DND-41 (cell line): Measurements from ENCODE around the gene TOMM22.
A peak's percentile ranks its signal among the peaks of the same experiment; 100 is the strongest.

Source experiments
- ATAC-seq: fragments of 200-7000 bp; cut with Tn5 transposase; 3 replicates; pipeline ENCODE4 v1.9.1; 2021; ENCODE audit warnings: low read depth; ENCODE audit not compliant: insufficient read depth
- DNase-seq: peaks from one replicate; pipeline ENCODE4 v3.0.0-alpha.2; 2020
- H2AFZ ChIP-seq: 2 replicates; pipeline ENCODE4 v1.6.0; 2012; ENCODE audit warnings: low read depth, low read length
- H3K27ac ChIP-seq: 2 replicates; pipeline ENCODE4 v1.5.1; 2012; ENCODE audit warnings: low read length, inconsistent platforms
- H3K27me3 ChIP-seq: fragments of 200-600 bp; sonication (generic); 2 replicates; pipeline ENCODE4 v1.6.0; 2012; ENCODE audit warnings: low read length, mild to moderate bottlenecking, inconsistent platforms; ENCODE audit not compliant: insufficient read depth, poor library complexity
- H3K36me3 ChIP-seq: 2 replicates; pipeline ENCODE4 v1.5.1; 2012; ENCODE audit warnings: low read length, inconsistent platforms; ENCODE audit not compliant: insufficient read depth
- H3K4me1 ChIP-seq: 2 replicates; pipeline ENCODE4 v1.5.1; 2012; ENCODE audit warnings: mild to moderate bottlenecking, low read length; ENCODE audit not compliant: insufficient read depth
- H3K4me2 ChIP-seq: 2 replicates; pipeline ENCODE4 v1.6.0; 2012; ENCODE audit warnings: mild to moderate bottlenecking, moderate library complexity, low read length, inconsistent platforms; ENCODE audit not compliant: insufficient read depth
- H3K4me3 ChIP-seq, 2 experiments: fragments of 200-600 bp in 1 of 2; shearing (Covaris generic) in 1 of 2; 2 replicates each; pipeline ENCODE4 v1.5.1; 2012 to 2016; ENCODE audit warnings: inconsistent platforms in 2 of 2, low read length in 2 of 2, mild to moderate bottlenecking in 2 of 2, low read depth in 1 of 2, moderate library complexity in 1 of 2
- H3K79me2 ChIP-seq: 2 replicates; pipeline ENCODE4 v1.6.0; 2012; ENCODE audit warnings: low read length, inconsistent platforms; ENCODE audit not compliant: insufficient read depth
- H3K9ac ChIP-seq: 2 replicates; pipeline ENCODE4 v1.6.0; 2012; ENCODE audit warnings: low read depth, mild to moderate bottlenecking, inconsistent platforms, low read length, moderate library complexity
- H3K9me3 ChIP-seq: 2 replicates; pipeline ENCODE4 v1.5.1; 2012; ENCODE audit warnings: low read length, moderate library complexity, mild to moderate bottlenecking, inconsistent platforms; ENCODE audit not compliant: insufficient read depth, severe bottlenecking
- H4K20me1 ChIP-seq: 2 replicates; pipeline ENCODE4 v1.6.0; 2012; ENCODE audit warnings: low read length; ENCODE audit not compliant: insufficient read depth
- EZH2 ChIP-seq: IDR thresholded peaks from 3 replicates; pipeline ENCODE4 v1.6.1; 2012; ENCODE audit warnings: borderline replicate concordance, low read depth, mild to moderate bottlenecking, moderate library complexity, low read length, inconsistent platforms; ENCODE audit not compliant: severe bottlenecking
- TF ChIP-seq, protein P1 (sequence below): IDR thresholded peaks from 2 replicates; pipeline ENCODE4 v1.5.1; 2012; ENCODE audit warnings: borderline replicate concordance, low read length, moderate library complexity, mild to moderate bottlenecking; ENCODE audit not compliant: poor library complexity, severe bottlenecking; ENCODE audit errors: extremely low read depth

The TOMM22 gene

DNA sequence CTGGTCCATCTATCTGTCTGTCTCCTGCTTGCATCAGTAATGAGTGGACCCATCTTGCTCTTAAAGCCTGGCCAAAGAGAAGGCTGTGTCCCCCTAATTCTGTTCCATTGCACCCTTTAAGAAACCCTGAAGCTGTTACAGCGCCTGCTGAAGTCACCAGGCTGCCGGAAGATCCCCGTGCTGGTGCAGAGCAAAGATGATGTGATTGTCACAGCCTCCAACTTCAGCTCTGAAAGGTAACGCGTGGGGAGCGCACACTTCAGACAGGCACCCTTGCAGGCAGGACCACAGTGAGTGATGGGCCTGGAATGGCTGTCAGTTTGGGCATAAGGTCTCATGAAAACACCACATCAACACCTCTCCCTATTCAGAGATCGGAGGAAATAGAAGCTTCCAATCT is 42.4 kb downstream of the TOMM22 start:
- Histone ChIP-seq H3K9me3 (no peaks in the 10 kb centered on the region), H4K20me1 (peaks cover 23% of the 10 kb centered on the region), H3K27ac (no peak overlapping the region), H3K4me2 (no peak overlapping the region), H3K27me3 (no peaks in the 10 kb centered on the region), H2AFZ (no peak overlapping the region), H3K4me1 (no peaks in the 10 kb centered on the region), H3K36me3 (peaks cover 91% of the 10 kb centered on the region), H3K9ac (no peak overlapping the region), H3K79me2 (no peaks in the 10 kb centered on the region), H3K4me3 (no peak overlapping the region)
- ATAC-seq = no peak
- TF ChIP-seq EZH2 = no peak
- TF ChIP-seq, protein P1, sequence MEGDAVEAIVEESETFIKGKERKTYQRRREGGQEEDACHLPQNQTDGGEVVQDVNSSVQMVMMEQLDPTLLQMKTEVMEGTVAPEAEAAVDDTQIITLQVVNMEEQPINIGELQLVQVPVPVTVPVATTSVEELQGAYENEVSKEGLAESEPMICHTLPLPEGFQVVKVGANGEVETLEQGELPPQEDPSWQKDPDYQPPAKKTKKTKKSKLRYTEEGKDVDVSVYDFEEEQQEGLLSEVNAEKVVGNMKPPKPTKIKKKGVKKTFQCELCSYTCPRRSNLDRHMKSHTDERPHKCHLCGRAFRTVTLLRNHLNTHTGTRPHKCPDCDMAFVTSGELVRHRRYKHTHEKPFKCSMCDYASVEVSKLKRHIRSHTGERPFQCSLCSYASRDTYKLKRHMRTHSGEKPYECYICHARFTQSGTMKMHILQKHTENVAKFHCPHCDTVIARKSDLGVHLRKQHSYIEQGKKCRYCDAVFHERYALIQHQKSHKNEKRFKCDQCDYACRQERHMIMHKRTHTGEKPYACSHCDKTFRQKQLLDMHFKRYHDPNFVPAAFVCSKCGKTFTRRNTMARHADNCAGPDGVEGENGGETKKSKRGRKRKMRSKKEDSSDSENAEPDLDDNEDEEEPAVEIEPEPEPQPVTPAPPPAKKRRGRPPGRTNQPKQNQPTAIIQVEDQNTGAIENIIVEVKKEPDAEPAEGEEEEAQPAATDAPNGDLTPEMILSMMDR = no peak
- no peak for DNase-seq

DNA sequence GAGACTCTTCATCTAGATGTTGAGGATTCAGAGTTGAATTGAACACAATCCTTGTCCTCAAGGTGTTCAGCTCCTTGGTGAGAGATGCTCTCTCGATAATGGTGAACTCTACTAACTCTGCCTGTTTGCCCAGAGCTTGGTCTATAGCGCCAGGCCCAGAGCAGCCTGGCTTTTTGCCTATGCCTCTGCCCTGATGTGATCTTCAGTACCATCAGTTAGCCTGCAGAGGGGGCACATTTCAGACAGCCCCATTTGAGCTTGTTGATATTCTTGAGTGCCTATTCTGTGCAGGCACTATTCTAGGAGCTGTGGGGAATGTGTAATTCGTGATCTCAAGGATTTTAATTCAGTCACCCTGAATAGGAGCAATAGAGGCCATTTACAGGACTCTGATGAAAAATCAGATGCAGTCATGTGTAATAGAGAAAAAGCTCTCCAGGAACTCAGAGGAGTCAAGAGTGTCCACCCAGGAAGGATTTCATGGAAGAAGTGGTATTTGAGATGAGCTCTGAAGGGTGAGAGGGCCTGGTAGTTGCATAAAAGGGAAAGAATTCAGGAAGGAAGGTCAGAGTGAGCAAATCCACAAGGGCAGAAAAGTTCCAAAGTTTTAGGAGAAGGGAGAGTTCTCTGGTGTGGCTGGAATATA is 43.3 kb downstream of the TOMM22 start:
- no peaks in the 10 kb centered on the region for H3K4me1 ChIP-seq
- peaks cover 96% of the 10 kb centered on the region for H3K36me3 ChIP-seq
- H3K4me2 ChIP-seq = no peak overlapping the region
- H3K4me3 ChIP-seq = no peak overlapping the region
- H3K9me3 ChIP-seq = no peaks in the 10 kb centered on the region
- ATAC-seq (peak; percentile 84), DNase-seq (peak; percentile 45)
- H3K27me3 ChIP-seq = no peaks in the 10 kb centered on the region
- TF ChIP-seq, protein P1 = peak; percentile 68
- no peak for TF ChIP-seq EZH2
- no peak overlapping the region for H3K27ac ChIP-seq
- H4K20me1 ChIP-seq = peaks cover 25% of the 10 kb centered on the region
- no peaks in the 10 kb centered on the region for H3K79me2 ChIP-seq
- H3K9ac ChIP-seq = no peak overlapping the region
- no peak overlapping the region for H2AFZ ChIP-seq

DNA sequence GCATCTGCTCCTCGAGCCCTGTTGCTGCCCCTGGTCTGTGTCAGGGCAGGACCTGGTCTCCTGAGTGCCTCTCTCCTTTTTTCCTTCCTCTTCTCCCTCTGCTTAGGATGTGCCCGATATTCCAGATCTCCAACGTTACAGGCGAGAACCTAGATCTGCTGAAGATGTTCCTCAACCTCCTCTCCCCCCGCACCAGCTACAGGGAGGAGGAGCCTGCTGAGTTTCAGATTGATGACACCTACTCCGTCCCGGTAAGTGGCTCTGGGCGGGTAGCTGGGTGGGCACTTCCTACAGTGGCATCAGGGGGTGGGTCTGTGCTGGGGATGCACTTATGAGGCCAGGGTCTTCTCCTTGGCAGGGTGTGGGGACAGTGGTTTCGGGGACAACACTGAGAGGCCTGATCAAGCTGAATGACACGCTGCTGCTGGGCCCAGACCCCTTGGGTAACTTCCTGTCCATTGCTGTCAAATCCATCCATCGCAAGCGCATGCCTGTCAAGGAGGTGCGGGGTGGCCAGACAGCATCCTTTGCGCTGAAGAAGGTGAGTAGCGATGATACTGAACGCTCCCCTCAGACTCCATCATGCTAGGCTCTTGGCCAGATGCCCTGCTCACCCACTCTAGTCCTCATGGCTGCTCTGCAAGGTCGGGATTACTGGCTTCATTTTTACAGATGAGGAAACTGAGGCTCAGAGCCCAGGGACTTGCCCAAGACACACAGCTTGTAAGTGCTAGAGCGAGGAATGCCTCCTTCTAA is 44.3 kb downstream of the TOMM22 start:
- Histone ChIP-seq H3K4me1 (no peaks in the 10 kb centered on the region), H3K4me2 (no peak overlapping the region), H2AFZ (no peak overlapping the region), H3K9ac (no peak overlapping the region), H4K20me1 (peaks cover 25% of the 10 kb centered on the region), H3K9me3 (no peaks in the 10 kb centered on the region), H3K27ac (no peak overlapping the region), H3K79me2 (no peaks in the 10 kb centered on the region), H3K4me3 (no peak overlapping the region), H3K36me3 (peaks cover 99% of the 10 kb centered on the region), H3K27me3 (no peaks in the 10 kb centered on the region)
- no peak for ATAC-seq
- TF ChIP-seq, protein P1 = no peak
- no peak for DNase-seq
